K562 (cell line): ENCODE measurements around the gene GARNL3. TPM values are rescaled to one million over a fixed set of nuclear protein-coding genes. Genes with fewer than 3 reads are reported as not detected.

Experiments used
- ATAC-seq: fragments of 200-7000 bp; cut with Tn5 transposase; 3 replicates; pipeline ENCODE4 v1.9.1; 2020; ENCODE audit warnings: moderate library complexity
- BruUV-seq: library from RNA; stranded (reverse); fragments of 400-500 nt; replicated peaks from 2 replicates; lab custom pipeline; 2021; lab: Mats Ljungman, UMichigan
- CTCF ChIA-PET: fragments of 300-600 bp; formaldehyde crosslinking; extraction: SDS; loops from one replicate; lab custom pipeline; 2021; ENCODE audit warnings: low intra/inter-chr PET ratio; lab: Yijun Ruan, JAX
- POLR2A ChIA-PET: fragments of 300-600, 350-650 bp; sonication (Branson Sonifier 250); formaldehyde crosslinking; extraction: SDS; loops from one replicate; lab custom pipeline; 2021; ENCODE audit warnings: antibody characterized with exemption, inconsistent platforms; lab: Yijun Ruan, JAX
- DNase-seq, 4 experiments: peaks; one replicate each; pipeline versions ENCODE4 v3.0.0 to v3.0.0-alpha.2; 2011 to 2018; ENCODE audit warnings: low spot score in 3 of 4, mixed read lengths in 3 of 4; ENCODE audit errors: extremely low read depth in 1 of 4
- FAIRE-seq: peaks from 2 replicates; lab custom pipeline; 2011; peaks lifted over from hg19 to GRCh38; lab: Jason Lieb, UNC
- H2AFZ ChIP-seq: 2 replicates; pipeline ENCODE4 v1.6.0; 2011; ENCODE audit warnings: low read depth, low read length, control low read depth, inconsistent platforms
- H3K27ac ChIP-seq: fragments of 200-600 bp; 3 replicates; pipeline ENCODE4 v1.8.0; 2011; ENCODE audit warnings: low read depth, mild to moderate bottlenecking, control low read depth, inconsistent platforms, low read length, moderate library complexity, mixed read lengths; ENCODE audit errors: extremely low read depth
- H3K27me3 ChIP-seq, 2 experiments: fragments of 300-600 bp in 1 of 2; 2 replicates in 1 of 2; 3 replicates in 1 of 2; pipeline versions ENCODE4 v1.6.0 to v1.8.0; 2011; ENCODE audit warnings: inconsistent platforms in 2 of 2, low read length in 2 of 2, mild to moderate bottlenecking in 1 of 2, mixed read lengths in 1 of 2, moderate library complexity in 1 of 2; ENCODE audit not compliant: control insufficient read depth in 2 of 2, insufficient read depth in 2 of 2
- H3K36me3 ChIP-seq: fragments of 300-600 bp; 3 replicates; pipeline ENCODE4 v1.8.0; 2011; ENCODE audit warnings: mild to moderate bottlenecking, low read length, inconsistent platforms; ENCODE audit not compliant: control insufficient read depth, insufficient read depth
- H3K4me1 ChIP-seq, 2 experiments: fragments of 200-600 bp in 1 of 2; replicated peaks in 1 of 2; 2 replicates in 1 of 2; 3 replicates in 1 of 2; pipeline versions ENCODE4 v1.5.1 to v1.8.0; 2011; ENCODE audit warnings: inconsistent platforms in 2 of 2, low read length in 2 of 2, mild to moderate bottlenecking in 1 of 2, mixed read lengths in 1 of 2, moderate library complexity in 1 of 2; ENCODE audit not compliant: control insufficient read depth in 2 of 2, insufficient read depth in 2 of 2
- H3K4me2 ChIP-seq: 2 replicates; pipeline ENCODE4 v1.6.1; 2011; ENCODE audit warnings: low read length, control low read depth, inconsistent platforms, mixed read lengths; ENCODE audit not compliant: insufficient read depth
- H3K4me3 ChIP-seq: fragments of 200-600 bp; sonication (generic), shearing (Covaris generic); 2 replicates; pipeline ENCODE4 v1.5.1; 2016; ENCODE audit warnings: control low read depth, inconsistent platforms
- H3K79me2 ChIP-seq: fragments of 200-600 bp; 3 replicates; pipeline ENCODE4 v1.8.0; 2011; ENCODE audit warnings: low read length, inconsistent platforms; ENCODE audit not compliant: control insufficient read depth, insufficient read depth
- H3K9ac ChIP-seq, 2 experiments: 2 replicates each; pipeline versions ENCODE4 v1.6.0 to v1.6.1; 2011; ENCODE audit warnings: low read depth in 2 of 2, low read length in 2 of 2, control low read depth in 1 of 2, inconsistent platforms in 1 of 2, mild to moderate bottlenecking in 1 of 2, mixed read lengths in 1 of 2; ENCODE audit not compliant: insufficient read depth in 1 of 2
- H3K9me1 ChIP-seq: one replicate; pipeline ENCODE4 v1.6.0; 2011; ENCODE audit warnings: inconsistent platforms, mild to moderate bottlenecking, low read length, moderate library complexity; ENCODE audit not compliant: control insufficient read depth, insufficient read depth
- H3K9me3 ChIP-seq: replicated peaks from 2 replicates; pipeline ENCODE4 v1.5.1; 2011; ENCODE audit warnings: low read depth, low read length, inconsistent platforms; ENCODE audit not compliant: control insufficient read depth, insufficient read depth
- H4K20me1 ChIP-seq: replicated peaks from 2 replicates; pipeline ENCODE4 v1.6.1; 2011; ENCODE audit warnings: low read length, inconsistent platforms, mixed read lengths; ENCODE audit not compliant: control insufficient read depth, insufficient read depth
- CHD4 ChIP-seq: fragments of 200-600 bp; sonication (generic); IDR thresholded peaks from 3 replicates; pipeline ENCODE4 v1.6.1; 2012; ENCODE audit warnings: low read depth, mild to moderate bottlenecking, mixed read lengths, low read length, inconsistent platforms; ENCODE audit not compliant: insufficient read depth, insufficient replicate concordance, poor library complexity, severe bottlenecking
- CREM ChIP-seq: IDR thresholded peaks from 2 replicates; pipeline ENCODE4 v1.6.1; 2014; ENCODE audit warnings: antibody characterized with exemption, low read depth
- CTCF ChIP-seq, 3 experiments: IDR thresholded peaks in 2 of 3; conservative IDR thresholded peaks in 1 of 3; 2 replicates each; pipeline ENCODE4 v1.5.1; 2011 to 2012; ENCODE audit warnings: low read length in 3 of 3, mild to moderate bottlenecking in 3 of 3, control low read depth in 2 of 3, improper control_type of control experiment in 1 of 3, inconsistent platforms in 1 of 3, low read depth in 1 of 3, mixed read lengths in 1 of 3, moderate library complexity in 1 of 3; ENCODE audit not compliant: insufficient read depth in 2 of 3
- EZH2 ChIP-seq: IDR thresholded peaks from 2 replicates; pipeline ENCODE4 v1.6.1; 2012; ENCODE audit warnings: low read depth, mild to moderate bottlenecking, inconsistent platforms, low read length, borderline replicate concordance
- HBP1 ChIP-seq: fragments of 450-650 bp; formaldehyde crosslinking; IDR thresholded peaks from 2 replicates; pipeline ENCODE4 v1.4.0; 2022; ENCODE audit warnings: missing genetic modification characterization
- KHSRP ChIP-seq: fragments of 450-650 bp; IDR thresholded peaks from 2 replicates; pipeline ENCODE4 v1.6.1; 2017
- PTRF ChIP-seq: fragments of 450-650 bp; IDR thresholded peaks from 2 replicates; pipeline ENCODE4 v1.6.1; 2016; ENCODE audit warnings: mild to moderate bottlenecking, missing genetic modification characterization, missing compliant biosample characterization
- RBM22 ChIP-seq: fragments of 200-400 bp; formaldehyde crosslinking; IDR thresholded peaks from 2 replicates; pipeline ENCODE4 v1.6.1; 2018; ENCODE audit warnings: low read length, low read depth; ENCODE audit not compliant: poor library complexity, severe bottlenecking
- SMAD2 ChIP-seq: fragments of 150-350 bp; IDR thresholded peaks from 2 replicates; pipeline ENCODE4 v1.6.1; 2014; ENCODE audit warnings: low read depth, mild to moderate bottlenecking, low read length
- TARDBP ChIP-seq: fragments of 450-650 bp; IDR thresholded peaks from 2 replicates; pipeline ENCODE4 v1.6.1; 2016
- TSC22D4 ChIP-seq: fragments of 450-650 bp; IDR thresholded peaks from 2 replicates; pipeline ENCODE4 v1.6.1; 2016; ENCODE audit warnings: missing genetic modification characterization, missing biosample characterization, control low read depth
- ZNF347 ChIP-seq: fragments of 450-650 bp; formaldehyde crosslinking; IDR thresholded peaks from 2 replicates; pipeline ENCODE4 v1.4.0; 2020; ENCODE audit warnings: low read depth, mild to moderate bottlenecking, moderate library complexity
- WGBS: fragments of 100-300 bp; shearing (Covaris generic); methylation state at CpG from one replicate; pipeline ENCODE4 v1.1.6; 2016; ENCODE audit warnings: low coverage, mixed read lengths; ENCODE audit not compliant: insufficient coverage; ENCODE audit errors: missing lambda C conversion rate; 5-methylcytosine and 5-hydroxymethylcytosine counted together
- in situ Hi-C: fragments of 300-500 bp; cut with MboI; formaldehyde crosslinking; loops from 4 replicates; pipeline ENCODE4 v1.15.0; 2018; ENCODE audit warnings: inconsistent platforms, mixed read lengths
- intact Hi-C: fragments of 100-400 bp; cut with micrococcal nuclease; formaldehyde crosslinking; loops from 2 replicates; pipeline ENCODE4 v1.14.2; 2022
- polyA plus RNA-seq, 8 experiments: library from polyadenylated mRNA; depleted of rRNA in 4 of 8; stranded (reverse) in 5 of 8; unstranded in 3 of 8; fragments of >200 nt; fragmentation: Nextera tagmentation in 2 of 8; fragmentation: Illumina TruSeq in 1 of 8; extraction: Ambion mirVana in 2 of 8; extraction: Trizol in 1 of 8; gene quantifications; 2 replicates each; pipeline versions ENCODE4 v1.2.1 to v1.2.3, GENCODE V29; 2011 to 2014; ENCODE audit warnings: inconsistent platforms in 1 of 8, missing spikeins in 1 of 8
- total RNA-seq, 7 experiments: library from RNA; depleted of rRNA in 6 of 7; stranded (reverse); fragments of >200 nt in 6 of 7; fragmentation: Illumina TruSeq in 2 of 7; extraction: Trizol in 2 of 7; gene quantifications; 2 replicates each; pipeline versions ENCODE4 v1.2.1 to v1.2.3, GENCODE V29; 2011 to 2021; ENCODE audit warnings: low replicate concordance in 1 of 7
- TF ChIP-seq, protein P1 (sequence below): fragments of 250-450 bp; sonication (Bioruptor Pico); IDR thresholded peaks from 2 replicates; pipeline ENCODE4 v1.5.0; 2021; ENCODE audit warnings: mild to moderate bottlenecking, borderline replicate concordance
- TF ChIP-seq, protein P2 (sequence below): sonication (generic); formaldehyde crosslinking; IDR thresholded peaks from 2 replicates; pipeline ENCODE4 v1.8.0; 2022; ENCODE audit warnings: mild to moderate bottlenecking, missing genetic modification reagents, borderline replicate concordance

Gene GARNL3
- total and polyA plus RNA-seq, 9 of the 15 experiments (the other 6 are each of a cell fraction or from before 2014, with no cell fraction given), result 0.35 to 2.7 (median 1.6) TPM

- POLR2A ChIA-PET, result interaction anchor here (0.6 kb wide), 1 partner anchor 487 kb away, joined by 4 read pairs; no protein-coding TSS in a partner anchor
- TF ChIP-seq TARDBP (no peak), HBP1 (CRISPR knock-in tag) (no peak), EZH2 (no peak), KHSRP (no peak), ZNF347 (no peak), RBM22 (no peak), SMAD2 (no peak), CREM (no peak), PTRF (no peak), CTCF (IDR thresholded peaks at IDR 0.05 in 2 of 3, conservative IDR thresholded peaks at IDR 0.05 in 1 of 3; ENCODE audit: insufficient read depth in 2 of 3, low read depth in 1 of 3, low read length in 3 of 3) (no peak), TSC22D4 (no peak), CHD4 (no peak)
- TF ChIP-seq, protein P1, sequence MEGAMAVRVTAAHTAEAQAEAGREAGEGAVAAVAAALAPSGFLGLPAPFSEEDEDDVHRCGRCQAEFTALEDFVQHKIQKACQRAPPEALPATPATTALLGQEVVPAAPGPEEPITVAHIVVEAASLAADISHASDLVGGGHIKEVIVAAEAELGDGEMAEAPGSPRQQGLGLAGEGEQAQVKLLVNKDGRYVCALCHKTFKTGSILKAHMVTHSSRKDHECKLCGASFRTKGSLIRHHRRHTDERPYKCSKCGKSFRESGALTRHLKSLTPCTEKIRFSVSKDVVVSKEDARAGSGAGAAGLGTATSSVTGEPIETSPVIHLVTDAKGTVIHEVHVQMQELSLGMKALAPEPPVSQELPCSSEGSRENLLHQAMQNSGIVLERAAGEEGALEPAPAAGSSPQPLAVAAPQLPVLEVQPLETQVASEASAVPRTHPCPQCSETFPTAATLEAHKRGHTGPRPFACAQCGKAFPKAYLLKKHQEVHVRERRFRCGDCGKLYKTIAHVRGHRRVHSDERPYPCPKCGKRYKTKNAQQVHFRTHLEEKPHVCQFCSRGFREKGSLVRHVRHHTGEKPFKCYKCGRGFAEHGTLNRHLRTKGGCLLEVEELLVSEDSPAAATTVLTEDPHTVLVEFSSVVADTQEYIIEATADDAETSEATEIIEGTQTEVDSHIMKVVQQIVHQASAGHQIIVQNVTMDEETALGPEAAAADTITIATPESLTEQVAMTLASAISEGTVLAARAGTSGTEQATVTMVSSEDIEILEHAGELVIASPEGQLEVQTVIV (CRISPR knock-in tag), result no peak
- TF ChIP-seq, protein P2, sequence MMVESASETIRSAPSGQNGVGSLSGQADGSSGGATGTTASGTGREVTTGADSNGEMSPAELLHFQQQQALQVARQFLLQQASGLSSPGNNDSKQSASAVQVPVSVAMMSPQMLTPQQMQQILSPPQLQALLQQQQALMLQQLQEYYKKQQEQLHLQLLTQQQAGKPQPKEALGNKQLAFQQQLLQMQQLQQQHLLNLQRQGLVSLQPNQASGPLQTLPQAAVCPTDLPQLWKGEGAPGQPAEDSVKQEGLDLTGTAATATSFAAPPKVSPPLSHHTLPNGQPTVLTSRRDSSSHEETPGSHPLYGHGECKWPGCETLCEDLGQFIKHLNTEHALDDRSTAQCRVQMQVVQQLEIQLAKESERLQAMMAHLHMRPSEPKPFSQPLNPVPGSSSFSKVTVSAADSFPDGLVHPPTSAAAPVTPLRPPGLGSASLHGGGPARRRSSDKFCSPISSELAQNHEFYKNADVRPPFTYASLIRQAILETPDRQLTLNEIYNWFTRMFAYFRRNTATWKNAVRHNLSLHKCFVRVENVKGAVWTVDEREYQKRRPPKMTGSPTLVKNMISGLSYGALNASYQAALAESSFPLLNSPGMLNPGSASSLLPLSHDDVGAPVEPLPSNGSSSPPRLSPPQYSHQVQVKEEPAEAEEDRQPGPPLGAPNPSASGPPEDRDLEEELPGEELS, result no peak
These were observed 26.8 kb upstream of the GARNL3 start for GRCh38 chr9:127237801-127238200.

More at GRCh38 chr9:127237801-127238200, 26.8 kb upstream of the GARNL3 start:
- H3K4me1 ChIP-seq, result peaks cover 0 to 4% of the 10 kb centered on the region in 2 experiments; a peak in 1 of 5 replicates
- CTCF ChIA-PET, result no interaction called here
- H3K9ac ChIP-seq, result no peak overlapping the region
- no peak overlapping the region for H2AFZ ChIP-seq
- no TSS peak for BruUV-seq
- no peak overlapping the region for H3K4me3 ChIP-seq
- ATAC-seq, result no peak
- H3K9me3 ChIP-seq, result no peaks in the 10 kb centered on the region
- intact Hi-C loops (no loop called here), in situ Hi-C loops (no loop called here)
- H3K9me1 ChIP-seq, result no peaks in the 10 kb centered on the region
- no peaks in the 10 kb centered on the region for H4K20me1 ChIP-seq
- no peak for DNase-seq
- no peak overlapping the region for H3K27ac ChIP-seq
- no peak overlapping the region for H3K4me2 ChIP-seq
- peaks cover 0 to 6% of the 10 kb centered on the region in 2 experiments; a peak in 1 of 5 replicates for H3K27me3 ChIP-seq
- no peak for FAIRE-seq
- no peaks in the 10 kb centered on the region for H3K79me2 ChIP-seq
- H3K36me3 ChIP-seq, result no peaks in the 10 kb centered on the region
- 23% methylated on average over 4 of the region's 4 CpGs for WGBS
